ENCODE measurements around the gene PRKCA.

PRKCA gene

GRCh38 chr17:66855204-66855603, 552.8 kb downstream of the PRKCA start:
- Histone ChIP-seq H3K9ac (ENCODE audit: low read depth, low read length, poor library complexity, severe bottlenecking) (no peak overlapping the region), H3K9me3 (ENCODE audit: insufficient read depth, low read depth, low read length) (no peaks in the 10 kb centered on the region; the same call in 1 of the 2 replicates), H3K27me3 (ENCODE audit: insufficient read depth, low read length, poor library complexity, severe bottlenecking) (no peaks in the 10 kb centered on the region), H3K4me2 (ENCODE audit: low read depth, low read length, poor library complexity, severe bottlenecking) (no peak overlapping the region), H3K79me2 (ENCODE audit: insufficient read depth, low read length) (no peaks in the 10 kb centered on the region), H2AFZ (ENCODE audit: low read length) (no peak overlapping the region), H3K4me1 (ENCODE audit: insufficient read depth, low read length, poor library complexity, severe bottlenecking) (no peaks in the 10 kb centered on the region), H3K4me3 (ENCODE audit: low read length, poor library complexity, severe bottlenecking) (no peak overlapping the region), H3K9me2 (replicated peaks; ENCODE audit: low read depth, low read length) (no peaks in the 10 kb centered on the region), H3K36me3 (ENCODE audit: insufficient read depth, low read length) (no peaks in the 10 kb centered on the region), H3F3A (ENCODE audit: low read depth) (no peaks in the 10 kb centered on the region), H4K20me1 (ENCODE audit: insufficient read depth, low read length, poor library complexity, severe bottlenecking) (no peaks in the 10 kb centered on the region)
- no peak for TF ChIP-seq EZH2phosphoT487 (IDR thresholded peaks at IDR 0.05; ENCODE audit: borderline replicate concordance)
- TF ChIP-seq, protein P1, sequence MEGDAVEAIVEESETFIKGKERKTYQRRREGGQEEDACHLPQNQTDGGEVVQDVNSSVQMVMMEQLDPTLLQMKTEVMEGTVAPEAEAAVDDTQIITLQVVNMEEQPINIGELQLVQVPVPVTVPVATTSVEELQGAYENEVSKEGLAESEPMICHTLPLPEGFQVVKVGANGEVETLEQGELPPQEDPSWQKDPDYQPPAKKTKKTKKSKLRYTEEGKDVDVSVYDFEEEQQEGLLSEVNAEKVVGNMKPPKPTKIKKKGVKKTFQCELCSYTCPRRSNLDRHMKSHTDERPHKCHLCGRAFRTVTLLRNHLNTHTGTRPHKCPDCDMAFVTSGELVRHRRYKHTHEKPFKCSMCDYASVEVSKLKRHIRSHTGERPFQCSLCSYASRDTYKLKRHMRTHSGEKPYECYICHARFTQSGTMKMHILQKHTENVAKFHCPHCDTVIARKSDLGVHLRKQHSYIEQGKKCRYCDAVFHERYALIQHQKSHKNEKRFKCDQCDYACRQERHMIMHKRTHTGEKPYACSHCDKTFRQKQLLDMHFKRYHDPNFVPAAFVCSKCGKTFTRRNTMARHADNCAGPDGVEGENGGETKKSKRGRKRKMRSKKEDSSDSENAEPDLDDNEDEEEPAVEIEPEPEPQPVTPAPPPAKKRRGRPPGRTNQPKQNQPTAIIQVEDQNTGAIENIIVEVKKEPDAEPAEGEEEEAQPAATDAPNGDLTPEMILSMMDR (conservative IDR thresholded peaks at IDR 0.05; ENCODE audit: low read length): peak; percentile 63

GRCh38 chr17:66858226-66859083, 556.0 kb downstream of the PRKCA start:
- Histone ChIP-seq H3K79me2 (ENCODE audit: insufficient read depth, low read length) (no peaks in the 10 kb centered on the region), H3K36me3 (ENCODE audit: insufficient read depth, low read length) (no peaks in the 10 kb centered on the region), H3K4me3 (ENCODE audit: low read length, poor library complexity, severe bottlenecking) (no peak overlapping the region), H2AFZ (ENCODE audit: low read length) (no peak overlapping the region), H4K20me1 (ENCODE audit: insufficient read depth, low read length, poor library complexity, severe bottlenecking) (no peaks in the 10 kb centered on the region), H3K9me2 (replicated peaks; ENCODE audit: low read depth, low read length) (no peaks in the 10 kb centered on the region), H3K4me2 (ENCODE audit: low read depth, low read length, poor library complexity, severe bottlenecking) (no peak overlapping the region), H3K4me1 (ENCODE audit: insufficient read depth, low read length, poor library complexity, severe bottlenecking) (no peaks in the 10 kb centered on the region), H3F3A (ENCODE audit: low read depth) (no peaks in the 10 kb centered on the region), H3K9me3 (ENCODE audit: insufficient read depth, low read depth, low read length) (no peaks in the 10 kb centered on the region; the same call in 1 of the 2 replicates), H3K27me3 (ENCODE audit: insufficient read depth, low read length, poor library complexity, severe bottlenecking) (no peaks in the 10 kb centered on the region), H3K9ac (ENCODE audit: low read depth, low read length, poor library complexity, severe bottlenecking) (no peak overlapping the region)
- no peak for TF ChIP-seq EZH2phosphoT487 (IDR thresholded peaks at IDR 0.05; ENCODE audit: borderline replicate concordance)
- TF ChIP-seq, protein P1 (conservative IDR thresholded peaks at IDR 0.05; ENCODE audit: low read length): no peak

DNA sequence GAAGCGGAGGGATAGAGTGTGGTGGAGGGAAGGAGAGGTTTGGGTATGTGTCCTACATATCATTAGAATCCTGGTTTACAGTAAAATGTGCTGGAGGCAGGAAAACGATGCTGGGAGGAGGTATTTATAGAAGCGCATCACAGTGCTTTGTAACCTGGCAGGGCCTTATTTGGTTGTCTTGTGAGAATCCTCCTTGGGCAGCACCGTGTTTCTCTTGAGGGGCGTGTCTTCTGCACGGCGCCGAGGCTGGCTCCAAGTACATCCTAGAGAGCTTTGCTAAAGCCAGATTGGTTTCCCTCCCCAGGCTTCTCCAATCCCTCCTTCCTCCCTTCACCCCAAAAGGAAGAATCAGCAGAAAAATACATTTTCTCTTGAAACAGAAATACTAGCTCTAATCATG, 556.9 kb downstream of the PRKCA start:
- no peak for TF ChIP-seq EZH2phosphoT487 (IDR thresholded peaks at IDR 0.05; ENCODE audit: borderline replicate concordance)
- TF ChIP-seq, protein P1 (conservative IDR thresholded peaks at IDR 0.05; ENCODE audit: low read length): no peak
- Histone ChIP-seq H3F3A (ENCODE audit: low read depth) (no peaks in the 10 kb centered on the region), H3K79me2 (ENCODE audit: insufficient read depth, low read length) (no peaks in the 10 kb centered on the region), H3K9me3 (ENCODE audit: insufficient read depth, low read depth, low read length) (no peaks in the 10 kb centered on the region; the same call in 1 of the 2 replicates), H3K4me2 (ENCODE audit: low read depth, low read length, poor library complexity, severe bottlenecking) (no peak overlapping the region), H3K4me1 (ENCODE audit: insufficient read depth, low read length, poor library complexity, severe bottlenecking) (no peaks in the 10 kb centered on the region), H2AFZ (ENCODE audit: low read length) (no peak overlapping the region), H3K9me2 (replicated peaks; ENCODE audit: low read depth, low read length) (no peaks in the 10 kb centered on the region), H4K20me1 (ENCODE audit: insufficient read depth, low read length, poor library complexity, severe bottlenecking) (no peaks in the 10 kb centered on the region), H3K9ac (ENCODE audit: low read depth, low read length, poor library complexity, severe bottlenecking) (no peak overlapping the region), H3K36me3 (ENCODE audit: insufficient read depth, low read length) (no peaks in the 10 kb centered on the region), H3K27me3 (ENCODE audit: insufficient read depth, low read length, poor library complexity, severe bottlenecking) (no peaks in the 10 kb centered on the region), H3K4me3 (ENCODE audit: low read length, poor library complexity, severe bottlenecking) (no peak overlapping the region)
